HCT116 (cell line): ENCODE results near the gene DKK3. TPM values are rescaled to one million over a fixed set of nuclear protein-coding genes. Genes with fewer than 3 reads are reported as not detected.

Experiments
- ATAC-seq: fragments of 200-7000 bp; cut with Tn5 transposase; 2 replicates; pipeline ENCODE4 v1.9.1; 2020; ENCODE audit warnings: mild to moderate bottlenecking, moderate library complexity
- BruUV-seq: library from RNA; stranded (reverse); fragments of 400-500 nt; replicated peaks from 2 replicates; lab custom pipeline; 2021; lab: Mats Ljungman, UMichigan
- CTCF ChIA-PET: fragments of 300-600 bp; sonication (Branson Sonifier 250); formaldehyde crosslinking; loops from one replicate; lab custom pipeline; 2021; ENCODE audit warnings: antibody characterized with exemption; lab: Charles Lee
- POLR2A ChIA-PET: fragments of 300-600, 350-600 bp; sonication (Branson Sonifier 250); formaldehyde crosslinking; loops from one replicate; lab custom pipeline; 2021; ENCODE audit warnings: antibody characterized with exemption; lab: Charles Lee
- RAD21 ChIA-PET, 2 experiments: fragments of 300-600 bp; sonication (Branson Sonifier 250); formaldehyde crosslinking; loops; one replicate each; lab custom pipeline; 2023; ENCODE audit warnings: low total read pairs in 2 of 2; ENCODE audit not compliant: uncharacterized antibody in 2 of 2, unreplicated experiment in 2 of 2, low non-redundant PET in 1 of 2; lab: Charles Lee
- DNase-seq: peaks from one replicate; pipeline ENCODE4 v3.0.0-alpha.2; 2010; ENCODE audit warnings: low read depth, low spot score
- H2AFZ ChIP-seq: fragments of 200-600 bp; shearing (Covaris generic), sonication (generic); 2 replicates; pipeline ENCODE4 v1.6.1; 2017; ENCODE audit warnings: low read depth, mixed run types, mixed read lengths, antibody characterized with exemption, low read length; ENCODE audit not compliant: poor library complexity, severe bottlenecking
- H3K27ac ChIP-seq: 2 replicates; pipeline ENCODE4 v1.5.1; 2012; ENCODE audit warnings: low read depth, low read length
- H3K27me3 ChIP-seq: fragments of 200-600 bp; sonication (generic); 2 replicates; pipeline ENCODE4 v1.6.1; 2016; ENCODE audit warnings: mixed run types, low read length, mixed read lengths; ENCODE audit not compliant: insufficient read depth
- H3K36me3 ChIP-seq, 2 experiments: fragments of 200-500 bp in 1 of 2; fragments of 200-600 bp in 1 of 2; sonication (Bioruptor generic) in 1 of 2; sonication (generic) in 1 of 2; 2 replicates each; pipeline versions ENCODE4 v1.5.1 to v1.6.1; 2014 to 2016; ENCODE audit warnings: low read length in 2 of 2, inconsistent platforms in 1 of 2, mixed read lengths in 1 of 2, mixed run types in 1 of 2; ENCODE audit not compliant: insufficient read depth in 2 of 2, control insufficient read depth in 1 of 2
- H3K4me1 ChIP-seq, 2 experiments: fragments of 200-600 bp in 1 of 2; sonication (generic) in 1 of 2; 2 replicates each; pipeline versions ENCODE4 v1.5.1 to v1.6.1; 2012 to 2017; ENCODE audit warnings: low read length in 2 of 2, inconsistent platforms in 1 of 2, mild to moderate bottlenecking in 1 of 2, mixed read lengths in 1 of 2, mixed run types in 1 of 2, moderate library complexity in 1 of 2; ENCODE audit not compliant: insufficient read depth in 2 of 2, control insufficient read depth in 1 of 2
- H3K4me2 ChIP-seq: fragments of 200-600 bp; sonication (generic); 2 replicates; pipeline ENCODE4 v1.6.1; 2017; ENCODE audit warnings: mixed run types, low read length, mixed read lengths
- H3K4me3 ChIP-seq, 2 experiments: fragments of 200-600 bp in 1 of 2; sonication (generic) in 1 of 2; replicated peaks in 1 of 2; 2 replicates each; pipeline ENCODE4 v1.5.1; 2011 to 2016; ENCODE audit warnings: low read length in 2 of 2, control low read depth in 1 of 2, low read depth in 1 of 2, mild to moderate bottlenecking in 1 of 2, mixed read lengths in 1 of 2, mixed run types in 1 of 2
- H3K79me2 ChIP-seq: fragments of 200-600 bp; sonication (generic); 2 replicates; pipeline ENCODE4 v1.6.1; 2017; ENCODE audit warnings: mild to moderate bottlenecking, mixed run types, low read length, moderate library complexity, mixed read lengths; ENCODE audit not compliant: insufficient read depth
- H3K9ac ChIP-seq: fragments of 200-600 bp; sonication (generic); 2 replicates; pipeline ENCODE4 v1.6.1; 2016; ENCODE audit warnings: low read length, mixed read lengths
- H3K9me2 ChIP-seq: fragments of 200-600 bp; sonication (generic), shearing (Covaris generic); 2 replicates; pipeline ENCODE4 v1.6.1; 2017; ENCODE audit warnings: mixed run types, mild to moderate bottlenecking, moderate library complexity; ENCODE audit not compliant: insufficient read depth
- H3K9me3 ChIP-seq, 2 experiments: fragments of 200-500 bp in 1 of 2; fragments of 200-600 bp in 1 of 2; sonication (Bioruptor generic) in 1 of 2; sonication (generic) in 1 of 2; 2 replicates each; pipeline ENCODE4 v1.6.1; 2014 to 2017; ENCODE audit warnings: low read length in 2 of 2, mixed read lengths in 2 of 2, inconsistent platforms in 1 of 2, low read depth in 1 of 2, mild to moderate bottlenecking in 1 of 2, mixed run types in 1 of 2, moderate library complexity in 1 of 2; ENCODE audit not compliant: control insufficient read depth in 1 of 2, insufficient read depth in 1 of 2
- H4K20me1 ChIP-seq: fragments of 200-600 bp; sonication (generic), shearing (Covaris generic); 2 replicates; pipeline ENCODE4 v1.6.1; 2017; ENCODE audit warnings: mixed run types, mild to moderate bottlenecking, moderate library complexity; ENCODE audit not compliant: insufficient read depth
- EGR1 ChIP-seq: IDR thresholded peaks from 2 replicates; pipeline ENCODE4 v1.6.1; 2012; ENCODE audit warnings: low read depth
- ELF1 ChIP-seq: IDR thresholded peaks from 2 replicates; pipeline ENCODE4 v1.6.1; 2012; ENCODE audit warnings: low read depth, borderline replicate concordance
- EZH2 ChIP-seq: fragments of 200-600 bp; sonication (generic); IDR thresholded peaks from 2 replicates; pipeline ENCODE4 v1.6.1; 2017; ENCODE audit warnings: antibody characterized with exemption, mixed run types
- FOSL1 ChIP-seq: IDR thresholded peaks from 2 replicates; pipeline ENCODE4 v1.6.1; 2012; ENCODE audit warnings: low read depth
- MAX ChIP-seq: IDR thresholded peaks from 2 replicates; pipeline ENCODE4 v1.6.1; 2012
- POLR2A ChIP-seq: IDR thresholded peaks from 2 replicates; pipeline ENCODE4 v1.7.0; 2011; ENCODE audit warnings: borderline replicate concordance; ENCODE audit not compliant: insufficient read depth, insufficient read length; ENCODE audit errors: extremely low read depth
- POLR2AphosphoS5 ChIP-seq: IDR thresholded peaks from 2 replicates; pipeline ENCODE4 v1.6.1; 2011; ENCODE audit warnings: mild to moderate bottlenecking, low read depth, low read length, moderate library complexity
- YY1 ChIP-seq: IDR thresholded peaks from 2 replicates; pipeline ENCODE4 v1.6.1; 2011; ENCODE audit warnings: low read length, low read depth, moderate library complexity, mild to moderate bottlenecking; ENCODE audit not compliant: insufficient replicate concordance; ENCODE audit errors: extremely low read depth
- ZBTB33 ChIP-seq: IDR thresholded peaks from 2 replicates; pipeline ENCODE4 v1.6.1; 2011; ENCODE audit warnings: mild to moderate bottlenecking, low read length, moderate library complexity; ENCODE audit not compliant: insufficient replicate concordance; ENCODE audit errors: extremely low read depth
- ZFX ChIP-seq: fragments of 450-650 bp; IDR thresholded peaks from 2 replicates; pipeline ENCODE4 v1.6.1; 2017
- ZNF274 ChIP-seq: fragments of 200-500 bp; sonication (Bioruptor generic); IDR thresholded peaks from 2 replicates; pipeline ENCODE4 v1.6.1; 2014; ENCODE audit warnings: mild to moderate bottlenecking, low read depth, low read length, inconsistent platforms
- intact Hi-C: fragments of 100-400 bp; cut with micrococcal nuclease; formaldehyde crosslinking; loops from 2 replicates; pipeline ENCODE4 v1.10.0; 2022
- total RNA-seq: library from RNA; stranded (reverse); gene quantifications from one replicate; pipeline ENCODE4 v1.2.1, GENCODE V29; 2021; ENCODE audit not compliant: unreplicated experiment

Gene DKK3
- total RNA-seq, 1 experiment from 2014 or later: 0.49 TPM

- BruUV-seq: no TSS peak
- H4K20me1 ChIP-seq: no peaks in the 10 kb centered on the region
- H3K27me3 ChIP-seq: no peaks in the 10 kb centered on the region
- no peaks in the 10 kb centered on the region for H3K9me3 ChIP-seq
- POLR2A ChIA-PET: no interaction called here
- CTCF ChIA-PET: interaction anchor here (0.7 to 2.1 kb wide), 4 partner anchors 37 to 264 kb away, joined by 3 to 8 read pairs (median 4); no protein-coding TSS in a partner anchor
- no peaks in the 10 kb centered on the region for H3K36me3 ChIP-seq
- no peak overlapping the region for H3K27ac ChIP-seq
- H3K79me2 ChIP-seq: no peaks in the 10 kb centered on the region
- H2AFZ ChIP-seq: no peak overlapping the region
- DNase-seq: no peak
- RAD21 ChIA-PET: no interaction called here
- H3K4me1 ChIP-seq: peaks cover 0 to 9% of the 10 kb centered on the region in 2 experiments; a peak in 1 of 4 replicates
- TF ChIP-seq MAX (no peak), ZBTB33 (no peak), ELF1 (no peak), ZNF274 (no peak), POLR2AphosphoS5 (no peak), YY1 (no peak), FOSL1 (no peak), EGR1 (no peak), POLR2A (no peak), EZH2 (no peak), ZFX (no peak)
- TF ChIP-seq, all 23 proteins: peak for 0
- Histone ChIP-seq H3K4me3 (no peak overlapping the region), H3K9me2 (no peaks in the 10 kb centered on the region), H3K9ac (no peak overlapping the region), H3K4me2 (no peak overlapping the region)
- intact Hi-C loops: loop anchor here (1.0 kb wide), 1 partner anchor 185 kb away; no protein-coding TSS in a partner anchor
- ATAC-seq: no peak
Observed at GRCh38 chr11:12051287-12051662, 42.8 kb upstream of the DKK3 start.
